Dermis microvascular lymphatic vessel endothelial cell (primary cell): ENCODE results near the gene ZFP36L1. TPM values are rescaled to one million over a fixed set of nuclear protein-coding genes. Genes with fewer than 3 reads are reported as not detected.

ENCODE experiments used
- DNase-seq, 2 donors: peaks; one replicate each; pipeline versions ENCODE4 v3.0.0 to v3.0.0-alpha.2; 2010; ENCODE audit warnings: low read depth in 2 of 2
- total RNA-seq: library from RNA; depleted of rRNA; stranded (reverse); fragments of >200 nt; gene quantifications from 2 replicates; pipeline ENCODE4 v1.2.1, GENCODE V29; 2014

Gene ZFP36L1
- total RNA-seq, 1 donor from 2014 or later: 7.6 TPM

- DNase-seq: no peak
Measured at GRCh38 chr14:68740788-68741476, 51.9 kb downstream of the ZFP36L1 start.

- DNase-seq: no peak
Measured at GRCh38 chr14:68739701-68740100, 53.2 kb downstream of the ZFP36L1 start.

GRCh38 chr14:68738559-68738958 lies 54.3 kb downstream of the ZFP36L1 start:
- DNase-seq: no peak

Other genes with a start within 250 kb of the ZFP36L1 start
- gene ACTN1, start 186.2 kb upstream of the ZFP36L1 start, total RNA-seq: 152 and 367 TPM in 2 replicates